Measurements from ENCODE around the gene TMEM242. TPM values are rescaled to one million over a fixed set of nuclear protein-coding genes. Genes with fewer than 3 reads are reported as not detected.

The TMEM242 gene
- total and polyA plus RNA-seq, 2 of the 4 experiments (the other 2 are of a cell fraction) = 2.3 to 4.6 TPM

DNA sequence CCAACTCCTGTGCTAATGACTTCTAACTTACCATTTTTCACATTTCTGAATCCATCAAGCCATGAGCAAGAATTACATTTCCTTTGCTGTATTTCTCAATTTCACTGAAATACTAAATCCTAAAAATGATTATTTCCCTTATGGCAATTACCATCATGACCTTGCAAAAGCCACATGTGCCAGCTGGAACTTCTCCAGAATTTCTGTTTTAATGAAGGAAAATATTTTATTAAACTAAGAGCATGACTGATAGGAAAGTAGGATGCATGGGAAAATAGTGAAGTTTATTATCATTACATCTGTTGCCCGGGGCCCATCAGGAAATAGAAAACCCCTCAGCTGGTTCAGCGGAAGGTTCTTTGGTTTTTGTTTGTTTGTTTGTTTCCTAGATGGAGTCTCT, 14.4 kb upstream of the TMEM242 start:
- Histone ChIP-seq H4K5ac (ENCODE audit: low read depth, low read length) (no peak overlapping the region), H3K4ac (ENCODE audit: low read depth, low read length) (no peak overlapping the region), H2BK5ac (ENCODE audit: low read depth, low read length, poor library complexity, severe bottlenecking) (no peak overlapping the region), H2BK120ac (ENCODE audit: low read depth, low read length) (no peak overlapping the region), H3K4me3 (ENCODE audit: insufficient read depth, low read depth, low read length) (no peak overlapping the region), H3K23ac (ENCODE audit: low read depth, low read length) (no peak overlapping the region), H3K79me1 (ENCODE audit: low read depth in 1 of 2, low read length in 2 of 2) (no peaks in the 10 kb centered on the region), H2AK9ac (replicated peaks; ENCODE audit: low read depth, low read length, poor library complexity) (no peak overlapping the region), H4K8ac (ENCODE audit: low read depth in 2 of 2, low read length in 2 of 2) (no peak overlapping the region), H3K36me3 (ENCODE audit: control insufficient read depth, insufficient read depth, low read length) (no peaks in the 10 kb centered on the region), H3K9ac (ENCODE audit: low read depth, low read length) (no peak overlapping the region), H4K91ac (ENCODE audit: insufficient read depth, low read depth, low read length) (no peak overlapping the region), H3K4me2 (ENCODE audit: low read depth, low read length) (no peak overlapping the region), H3K56ac (ENCODE audit: extremely low read depth, insufficient read depth, low read length) (no peak overlapping the region), H2AK5ac (ENCODE audit: low read depth, low read length) (no peak overlapping the region), H2BK15ac (ENCODE audit: low read depth, low read length) (no peak overlapping the region), H3K14ac (replicated peaks; ENCODE audit: low read depth, low read length) (no peak overlapping the region), H3K27ac (ENCODE audit: insufficient read depth, low read length) (no peak overlapping the region), H4K20me1 (ENCODE audit: insufficient read depth, low read length) (no peaks in the 10 kb centered on the region), H3K4me1 (ENCODE audit: control insufficient read depth, insufficient read depth, low read length) (no peaks in the 10 kb centered on the region), H3K9me1 (ENCODE audit: insufficient read depth, low read length) (no peaks in the 10 kb centered on the region), H2BK20ac (ENCODE audit: low read depth, low read length) (no peak overlapping the region), H3K27me3 (ENCODE audit: control insufficient read depth, insufficient read depth, low read length) (peaks cover 13% of the 10 kb centered on the region; the same call in 1 of the 2 replicates), H2AFZ (replicated peaks; ENCODE audit: low read length, poor library complexity) (no peak overlapping the region), H3K9me3 (ENCODE audit: control insufficient read depth, insufficient read depth, low read length) (no peaks in the 10 kb centered on the region; the same call in 1 of the 2 replicates), H3K18ac (ENCODE audit: low read depth, low read length) (no peak overlapping the region)
- ATAC-seq (ENCODE audit: low read depth) (no peak), DNase-seq (no peak)
- TF ChIP-seq RFX5 (IDR thresholded peaks at IDR 0.05; ENCODE audit: low read depth, low read length) (no peak), BHLHE40 (IDR thresholded peaks at IDR 0.05; ENCODE audit: low read depth, low read length) (no peak), FOS (IDR thresholded peaks at IDR 0.05; ENCODE audit: low read depth, low read length) (no peak), MXI1 (IDR thresholded peaks at IDR 0.05; ENCODE audit: borderline replicate concordance, low read depth, low read length) (no peak), POLR2A (IDR thresholded peaks at IDR 0.05; ENCODE audit: low read depth, low read length) (no peak), CHD1 (IDR thresholded peaks at IDR 0.05; ENCODE audit: low read depth, low read length) (no peak), MAZ (IDR thresholded peaks at IDR 0.05; ENCODE audit: borderline replicate concordance, low read depth, low read length) (no peak), SMC3 (IDR thresholded peaks at IDR 0.05; ENCODE audit: low read depth, low read length) (no peak), ELK1 (IDR thresholded peaks at IDR 0.05; ENCODE audit: borderline replicate concordance, low read depth, low read length) (no peak), CEBPB (IDR thresholded peaks at IDR 0.05; ENCODE audit: low read depth, low read length) (no peak), MAFK (IDR thresholded peaks at IDR 0.05; ENCODE audit: low read depth, low read length) (no peak)
- TF ChIP-seq, protein P1, sequence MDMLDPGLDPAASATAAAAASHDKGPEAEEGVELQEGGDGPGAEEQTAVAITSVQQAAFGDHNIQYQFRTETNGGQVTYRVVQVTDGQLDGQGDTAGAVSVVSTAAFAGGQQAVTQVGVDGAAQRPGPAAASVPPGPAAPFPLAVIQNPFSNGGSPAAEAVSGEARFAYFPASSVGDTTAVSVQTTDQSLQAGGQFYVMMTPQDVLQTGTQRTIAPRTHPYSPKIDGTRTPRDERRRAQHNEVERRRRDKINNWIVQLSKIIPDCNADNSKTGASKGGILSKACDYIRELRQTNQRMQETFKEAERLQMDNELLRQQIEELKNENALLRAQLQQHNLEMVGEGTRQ (IDR thresholded peaks at IDR 0.05; ENCODE audit: low read depth, low read length) = no peak
- WGBS, 2 experiments (ENCODE audit: extremely low coverage in 2 of 2, insufficient read length in 1 of 2) = no CpG with 5 or more reads among the region's 2 CpGs
- intact Hi-C loops (cut with micrococcal nuclease) = no loop called here
- in situ Hi-C loops (cut with MboI; ENCODE audit: low sequenced_read_pairs) = no loop called here
- dilution Hi-C loops (cut with HindIII; ENCODE audit: low sequenced_read_pairs, unreplicated experiment) = no loop called here
- ChIA-PET POLR2A (ENCODE audit: unreplicated experiment) (no interaction called here), CTCF (interaction anchor here (1.9 kb wide), 1 partner anchor 23 kb away, joined by 6 read pairs; no protein-coding TSS in a partner anchor)
- no TSS peak for BruUV-seq (replicated peaks)
